ENCODE measurements around the gene CCL26.

DNA sequence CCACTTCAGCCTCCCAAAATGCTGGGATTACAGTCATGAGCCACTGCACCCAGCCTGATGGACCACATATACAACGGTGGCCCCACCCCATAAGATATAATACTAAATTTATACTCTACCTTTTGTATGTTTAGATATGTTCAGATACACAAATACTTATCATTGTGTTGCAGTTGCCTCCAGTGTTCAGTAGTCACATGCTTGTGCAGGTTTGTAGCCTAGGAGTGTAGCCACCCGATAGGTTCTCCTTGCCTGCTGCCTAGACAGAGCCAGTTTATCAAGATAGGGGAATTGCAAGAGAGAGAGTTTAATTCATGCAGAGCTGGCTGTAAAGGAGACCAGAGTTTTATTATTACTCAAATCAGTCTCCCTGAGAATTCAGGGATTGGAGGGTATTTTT, 32.0 kb upstream of the CCL26 start:
- TF ChIP-seq, protein P1, sequence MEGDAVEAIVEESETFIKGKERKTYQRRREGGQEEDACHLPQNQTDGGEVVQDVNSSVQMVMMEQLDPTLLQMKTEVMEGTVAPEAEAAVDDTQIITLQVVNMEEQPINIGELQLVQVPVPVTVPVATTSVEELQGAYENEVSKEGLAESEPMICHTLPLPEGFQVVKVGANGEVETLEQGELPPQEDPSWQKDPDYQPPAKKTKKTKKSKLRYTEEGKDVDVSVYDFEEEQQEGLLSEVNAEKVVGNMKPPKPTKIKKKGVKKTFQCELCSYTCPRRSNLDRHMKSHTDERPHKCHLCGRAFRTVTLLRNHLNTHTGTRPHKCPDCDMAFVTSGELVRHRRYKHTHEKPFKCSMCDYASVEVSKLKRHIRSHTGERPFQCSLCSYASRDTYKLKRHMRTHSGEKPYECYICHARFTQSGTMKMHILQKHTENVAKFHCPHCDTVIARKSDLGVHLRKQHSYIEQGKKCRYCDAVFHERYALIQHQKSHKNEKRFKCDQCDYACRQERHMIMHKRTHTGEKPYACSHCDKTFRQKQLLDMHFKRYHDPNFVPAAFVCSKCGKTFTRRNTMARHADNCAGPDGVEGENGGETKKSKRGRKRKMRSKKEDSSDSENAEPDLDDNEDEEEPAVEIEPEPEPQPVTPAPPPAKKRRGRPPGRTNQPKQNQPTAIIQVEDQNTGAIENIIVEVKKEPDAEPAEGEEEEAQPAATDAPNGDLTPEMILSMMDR (IDR thresholded peaks at IDR 0.05; ENCODE audit: low read depth, low read length, poor library complexity, severe bottlenecking) = no peak
- no peak for TF ChIP-seq EZH2phosphoT487 (IDR thresholded peaks at IDR 0.05; ENCODE audit: borderline replicate concordance, low read length)
